ENCODE data around the gene MTARC2. TPM values are rescaled to one million over a fixed set of nuclear protein-coding genes. Genes with fewer than 3 reads are reported as not detected.

The MTARC2 gene
- polyA plus RNA-seq, 1 donor from 2014 or later = not detected

GRCh38 chr1:220768126-220768601 lies 20.0 kb downstream of the MTARC2 start:
- no peaks in the 10 kb centered on the region for H3K9me3 ChIP-seq (ENCODE audit: low read length)
- H3F3A ChIP-seq (ENCODE audit: insufficient read depth, low read length, poor library complexity, severe bottlenecking) = no peaks in the 10 kb centered on the region
- H3K79me2 ChIP-seq (replicated peaks; ENCODE audit: insufficient read depth, low read length) = no peaks in the 10 kb centered on the region
- no peaks in the 10 kb centered on the region for H3K36me3 ChIP-seq (ENCODE audit: insufficient read depth, low read length)
- H3K9ac ChIP-seq (ENCODE audit: low read length) = no peak overlapping the region
- no peaks in the 10 kb centered on the region for H4K20me1 ChIP-seq (ENCODE audit: insufficient read depth)
- TF ChIP-seq MXI1 (conservative IDR thresholded peaks at IDR 0.05; ENCODE audit: poor library complexity, severe bottlenecking) (no peak), EP300 (conservative IDR thresholded peaks at IDR 0.05; ENCODE audit: poor library complexity, severe bottlenecking) (no peak), RAD21 (conservative IDR thresholded peaks at IDR 0.05) (no peak), POLR2AphosphoS5 (IDR thresholded peaks at IDR 0.05) (no peak), EZH2 (IDR thresholded peaks at IDR 0.05; ENCODE audit: borderline replicate concordance, insufficient read depth, low read length, poor library complexity, severe bottlenecking) (no peak), SMC3 (conservative IDR thresholded peaks at IDR 0.05; ENCODE audit: poor library complexity) (no peak), REST (IDR thresholded peaks at IDR 0.05; ENCODE audit: borderline replicate concordance) (no peak), CTCF (IDR thresholded peaks at IDR 0.05; ENCODE audit: poor library complexity, severe bottlenecking) (no peak)
- H3K27ac ChIP-seq (ENCODE audit: low read length) = no peak overlapping the region
- H3K4me2 ChIP-seq (ENCODE audit: low read length) = no peak overlapping the region
- H3K9me2 ChIP-seq (ENCODE audit: insufficient read depth, low read length) = no peaks in the 10 kb centered on the region
- H3K4me3 ChIP-seq (ENCODE audit: low read length) = no peak overlapping the region
- H3K27me3 ChIP-seq (ENCODE audit: insufficient read depth, low read depth, low read length) = no peaks in the 10 kb centered on the region
- H2AFZ ChIP-seq (ENCODE audit: low read depth, low read length) = no peak overlapping the region

GRCh38 chr1:220769205-220769604 lies 21.1 kb downstream of the MTARC2 start:
- Histone ChIP-seq H3K27me3 (ENCODE audit: insufficient read depth, low read depth, low read length) (no peaks in the 10 kb centered on the region), H3F3A (ENCODE audit: insufficient read depth, low read length, poor library complexity, severe bottlenecking) (no peaks in the 10 kb centered on the region), H3K9me2 (ENCODE audit: insufficient read depth, low read length) (no peaks in the 10 kb centered on the region), H3K9ac (ENCODE audit: low read length) (no peak overlapping the region), H4K20me1 (ENCODE audit: insufficient read depth) (no peaks in the 10 kb centered on the region), H3K27ac (ENCODE audit: low read length) (no peak overlapping the region), H3K79me2 (replicated peaks; ENCODE audit: insufficient read depth, low read length) (no peaks in the 10 kb centered on the region), H2AFZ (ENCODE audit: low read depth, low read length) (no peak overlapping the region), H3K36me3 (ENCODE audit: insufficient read depth, low read length) (no peaks in the 10 kb centered on the region), H3K4me2 (ENCODE audit: low read length) (no peak overlapping the region), H3K9me3 (ENCODE audit: low read length) (no peaks in the 10 kb centered on the region), H3K4me3 (ENCODE audit: low read length) (no peak overlapping the region)
- TF ChIP-seq EZH2 (IDR thresholded peaks at IDR 0.05; ENCODE audit: borderline replicate concordance, insufficient read depth, low read length, poor library complexity, severe bottlenecking) (no peak), SMC3 (conservative IDR thresholded peaks at IDR 0.05; ENCODE audit: poor library complexity) (no peak), REST (IDR thresholded peaks at IDR 0.05; ENCODE audit: borderline replicate concordance) (no peak), TAF1 (IDR thresholded peaks at IDR 0.05; ENCODE audit: low read depth) (no peak), CTCF (IDR thresholded peaks at IDR 0.05; ENCODE audit: poor library complexity, severe bottlenecking) (no peak), POLR2AphosphoS5 (IDR thresholded peaks at IDR 0.05) (no peak), EP300 (conservative IDR thresholded peaks at IDR 0.05; ENCODE audit: poor library complexity, severe bottlenecking) (no peak)
